Neuron (in vitro differentiated cells): ENCODE measurements around the gene ADAM19.

Experiments
- H2AFZ ChIP-seq: one replicate; pipeline ENCODE4 v1.6.1; 2013; ENCODE audit warnings: low read depth, mild to moderate bottlenecking, inconsistent platforms, low read length, moderate library complexity
- H3K27me3 ChIP-seq: one replicate; pipeline ENCODE4 v1.6.1; 2013; ENCODE audit warnings: low read length; ENCODE audit not compliant: insufficient read depth
- H3K36me3 ChIP-seq: one replicate; pipeline ENCODE4 v1.6.1; 2013; ENCODE audit warnings: low read length; ENCODE audit not compliant: insufficient read depth
- H3K4me1 ChIP-seq: one replicate; pipeline ENCODE4 v1.6.1; 2013; ENCODE audit warnings: low read length; ENCODE audit not compliant: insufficient read depth
- H3K4me3 ChIP-seq: 2 replicates; pipeline ENCODE4 v1.5.1; 2013; ENCODE audit warnings: mild to moderate bottlenecking, low read length, moderate library complexity
- H3K9me3 ChIP-seq: one replicate; pipeline ENCODE4 v1.6.1; 2013; ENCODE audit warnings: low read length

ADAM19 gene

DNA sequence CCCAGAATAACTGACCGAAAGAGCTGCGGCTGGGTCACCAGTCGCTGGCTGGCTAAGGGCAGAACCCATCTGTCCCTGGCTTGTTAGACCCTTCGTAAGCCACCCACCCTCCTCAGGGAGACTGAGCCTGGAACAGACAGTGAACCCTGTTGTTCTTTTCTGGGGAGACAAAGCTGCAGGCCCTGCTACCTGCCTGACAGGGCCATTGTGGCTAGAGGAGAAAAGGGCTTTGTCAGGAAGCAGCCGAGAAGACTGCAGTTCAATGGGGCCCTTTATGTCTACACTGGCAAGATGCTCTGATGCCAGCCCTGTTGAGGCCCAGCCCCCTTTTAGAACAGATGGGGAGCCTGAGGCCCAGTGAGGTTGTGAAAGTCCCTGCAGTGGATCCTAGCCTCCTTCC is 119.3 kb downstream of the ADAM19 start:
- H3K4me3 ChIP-seq = no peak overlapping the region
- H3K9me3 ChIP-seq = no peaks in the 10 kb centered on the region
- no peaks in the 10 kb centered on the region for H3K36me3 ChIP-seq
- H3K27me3 ChIP-seq = peaks cover 25% of the 10 kb centered on the region
- no peak overlapping the region for H2AFZ ChIP-seq
- peaks cover 3% of the 10 kb centered on the region for H3K4me1 ChIP-seq

DNA sequence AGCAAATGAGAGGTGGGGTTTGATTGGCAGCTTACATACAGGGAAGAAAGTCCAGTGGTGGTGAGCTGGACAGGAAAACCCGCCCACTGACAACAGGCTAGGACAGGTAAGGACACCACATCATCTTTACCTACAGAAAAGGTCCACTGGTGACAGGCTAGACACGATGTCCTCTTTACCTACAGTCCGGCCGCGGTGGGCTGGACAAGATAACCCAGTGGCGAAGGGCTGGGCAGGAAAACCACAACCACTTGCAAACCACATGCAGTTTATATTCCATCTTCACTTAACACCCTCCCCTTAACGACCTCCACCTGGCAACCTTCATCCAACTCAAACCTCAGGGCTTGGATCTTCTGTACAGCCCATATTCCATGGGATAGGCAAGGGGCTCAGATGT is 120.5 kb downstream of the ADAM19 start:
- H3K9me3 ChIP-seq = no peaks in the 10 kb centered on the region
- H2AFZ ChIP-seq = no peak overlapping the region
- peaks cover under 1% of the 10 kb centered on the region for H3K4me1 ChIP-seq
- peaks cover 12% of the 10 kb centered on the region for H3K27me3 ChIP-seq
- no peak overlapping the region for H3K4me3 ChIP-seq
- H3K36me3 ChIP-seq = no peaks in the 10 kb centered on the region

DNA sequence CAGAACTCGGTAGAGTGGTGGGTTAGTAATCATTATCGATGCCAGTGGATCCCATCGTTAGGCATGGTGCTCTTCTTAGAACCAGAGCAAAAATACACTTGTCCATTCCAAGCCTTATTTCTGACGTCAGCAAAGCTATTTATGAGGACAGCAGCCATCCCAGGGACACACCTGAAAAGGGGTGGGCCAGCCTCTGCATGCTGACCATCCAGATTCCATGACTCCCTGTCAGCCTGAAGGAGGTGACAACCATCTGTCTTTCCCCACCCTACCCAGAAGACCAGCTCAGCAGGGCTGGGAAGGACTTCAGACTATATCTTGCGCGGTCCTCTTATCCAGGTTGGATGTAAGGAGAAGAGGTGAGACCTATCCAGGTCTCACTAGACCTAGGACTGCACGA is 121.3 kb downstream of the ADAM19 start:
- Histone ChIP-seq H3K27me3 (peaks cover 6% of the 10 kb centered on the region), H3K36me3 (no peaks in the 10 kb centered on the region), H3K4me3 (no peak overlapping the region), H2AFZ (no peak overlapping the region), H3K9me3 (no peaks in the 10 kb centered on the region), H3K4me1 (no peaks in the 10 kb centered on the region)

DNA sequence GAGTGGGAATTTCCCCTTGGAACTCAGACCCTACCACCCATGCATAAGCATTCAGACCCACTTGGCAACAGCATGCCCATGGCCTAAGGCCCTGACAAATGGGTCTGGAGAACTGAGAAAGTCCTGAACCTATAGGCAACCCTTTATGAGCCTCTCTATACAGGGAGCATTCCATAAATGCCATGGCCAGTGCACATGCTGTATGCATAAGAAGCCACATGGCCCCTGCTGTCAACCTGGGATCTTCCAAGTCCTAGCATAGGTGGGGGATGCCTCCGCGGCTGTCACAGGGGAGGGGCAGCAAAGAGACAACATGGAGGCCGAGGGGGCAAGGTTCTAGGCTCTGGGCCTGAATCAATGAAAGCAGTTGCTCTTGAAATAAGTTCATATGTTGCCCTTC is 123.8 kb downstream of the ADAM19 start:
- no peaks in the 10 kb centered on the region for H3K9me3 ChIP-seq
- no peaks in the 10 kb centered on the region for H3K27me3 ChIP-seq
- H3K4me1 ChIP-seq = no peaks in the 10 kb centered on the region
- no peak overlapping the region for H3K4me3 ChIP-seq
- H3K36me3 ChIP-seq = no peaks in the 10 kb centered on the region
- H2AFZ ChIP-seq = no peak overlapping the region

DNA sequence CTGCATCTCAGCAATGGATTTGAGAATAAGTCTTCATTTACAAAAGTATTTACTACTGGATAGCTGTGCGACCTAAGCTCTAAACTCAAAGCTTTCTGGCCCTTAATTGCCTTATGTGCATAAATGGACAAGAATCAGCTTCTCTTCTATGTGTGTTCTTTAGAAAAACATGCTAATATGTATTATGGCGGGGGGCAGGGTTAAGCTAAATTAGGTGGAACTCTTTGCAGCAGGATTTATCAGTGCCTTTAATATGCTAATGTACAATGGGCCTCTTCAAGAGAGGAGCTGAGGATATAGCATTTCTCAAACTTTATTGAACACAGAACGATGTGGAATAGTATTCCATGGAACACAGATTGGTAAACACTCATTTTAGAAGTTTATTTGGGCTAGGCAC is 125.6 kb downstream of the ADAM19 start:
- Histone ChIP-seq H2AFZ (no peak overlapping the region), H3K4me1 (no peaks in the 10 kb centered on the region), H3K4me3 (no peak overlapping the region), H3K36me3 (no peaks in the 10 kb centered on the region), H3K27me3 (peaks cover 2% of the 10 kb centered on the region), H3K9me3 (no peaks in the 10 kb centered on the region)

DNA sequence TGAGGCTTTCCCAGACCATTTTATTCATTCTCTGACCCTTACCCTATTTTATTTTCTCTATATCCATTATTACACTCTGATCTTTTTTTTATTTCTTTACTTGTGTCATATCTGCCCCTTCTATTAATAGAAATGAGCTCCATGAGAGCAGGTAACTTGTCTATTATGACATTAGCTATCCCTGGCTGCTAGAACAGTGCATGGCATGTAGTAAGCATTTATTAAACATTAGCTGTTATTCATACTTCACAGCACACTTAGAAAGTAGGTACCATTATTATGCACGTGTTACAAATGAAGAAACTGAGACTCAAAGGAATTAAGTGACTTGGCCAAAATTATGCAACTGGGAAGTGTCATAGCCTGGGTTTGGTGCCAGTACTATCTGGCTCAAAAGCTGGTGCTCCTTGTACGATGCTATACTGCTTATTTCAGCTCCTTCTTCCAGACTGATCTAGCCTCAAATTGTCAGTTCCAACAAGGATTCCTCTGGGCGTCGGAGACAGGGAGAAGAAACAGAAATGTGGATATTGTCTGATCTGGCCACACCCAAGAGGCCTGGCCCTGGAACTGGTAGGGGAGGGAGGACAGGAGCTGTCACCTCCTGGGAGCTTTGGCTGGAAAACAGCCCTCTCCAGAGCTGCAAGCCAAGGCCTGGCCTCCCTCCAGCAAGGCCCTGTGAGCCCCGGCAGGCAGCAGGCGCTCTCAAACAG is 126.4 kb downstream of the ADAM19 start:
- H3K27me3 ChIP-seq = peaks cover 2% of the 10 kb centered on the region
- no peak overlapping the region for H3K4me3 ChIP-seq
- no peak overlapping the region for H2AFZ ChIP-seq
- H3K4me1 ChIP-seq = no peaks in the 10 kb centered on the region
- H3K36me3 ChIP-seq = no peaks in the 10 kb centered on the region
- no peaks in the 10 kb centered on the region for H3K9me3 ChIP-seq

DNA sequence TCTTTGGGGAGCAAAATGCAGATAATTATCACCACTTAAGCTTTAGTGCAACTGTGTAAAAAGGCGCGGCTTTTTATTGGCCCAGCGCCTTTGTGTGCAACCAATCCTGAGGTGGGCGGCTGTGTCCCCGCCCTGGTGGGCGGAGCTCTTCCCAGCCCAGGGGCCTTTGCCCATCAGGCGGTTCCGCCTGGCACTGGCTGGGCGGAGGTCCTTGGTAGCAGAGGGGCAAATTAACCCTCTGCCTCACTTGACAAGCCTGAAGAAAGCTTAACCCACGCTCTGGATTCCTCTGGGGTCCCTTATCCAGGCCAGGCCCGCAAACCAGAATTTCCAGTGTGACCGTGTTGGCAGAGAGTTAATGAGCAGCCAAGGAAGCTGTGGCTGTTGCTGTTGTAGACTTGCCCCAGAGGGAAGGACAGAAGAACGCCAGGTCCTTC is 128.4 kb downstream of the ADAM19 start:
- no peaks in the 10 kb centered on the region for H3K36me3 ChIP-seq
- H3K9me3 ChIP-seq = no peaks in the 10 kb centered on the region
- peaks cover 2% of the 10 kb centered on the region for H3K27me3 ChIP-seq
- no peak overlapping the region for H3K4me3 ChIP-seq
- H2AFZ ChIP-seq = no peak overlapping the region
- H3K4me1 ChIP-seq = no peaks in the 10 kb centered on the region

DNA sequence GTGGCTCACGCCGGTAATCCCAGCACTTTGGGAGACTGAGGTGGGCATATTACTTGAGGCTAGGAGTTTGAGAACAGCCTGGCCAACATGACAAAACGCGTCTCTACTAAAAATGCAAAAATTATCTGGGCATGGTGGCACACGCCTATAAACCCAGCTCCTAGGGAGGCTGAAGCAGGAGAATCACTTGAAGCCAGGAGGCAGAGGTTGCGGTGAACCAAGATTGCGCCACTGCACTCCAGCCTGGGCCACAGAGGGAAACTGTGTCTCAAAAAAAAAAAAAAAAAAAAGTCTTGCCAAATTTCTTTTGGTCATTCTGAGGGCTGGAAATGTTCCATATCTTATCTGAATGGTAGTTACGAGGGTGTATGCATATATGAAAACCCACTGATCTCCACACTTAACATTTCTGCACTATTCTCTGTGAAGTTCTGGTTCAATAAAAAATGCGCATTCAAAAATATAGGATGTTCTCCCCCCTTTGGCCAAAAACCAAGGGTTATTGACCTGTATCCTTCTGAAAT is 129.1 kb downstream of the ADAM19 start:
- no peak overlapping the region for H2AFZ ChIP-seq
- H3K4me1 ChIP-seq = no peaks in the 10 kb centered on the region
- H3K4me3 ChIP-seq = no peak overlapping the region
- peaks cover 2% of the 10 kb centered on the region for H3K27me3 ChIP-seq
- H3K36me3 ChIP-seq = no peaks in the 10 kb centered on the region
- no peaks in the 10 kb centered on the region for H3K9me3 ChIP-seq

DNA sequence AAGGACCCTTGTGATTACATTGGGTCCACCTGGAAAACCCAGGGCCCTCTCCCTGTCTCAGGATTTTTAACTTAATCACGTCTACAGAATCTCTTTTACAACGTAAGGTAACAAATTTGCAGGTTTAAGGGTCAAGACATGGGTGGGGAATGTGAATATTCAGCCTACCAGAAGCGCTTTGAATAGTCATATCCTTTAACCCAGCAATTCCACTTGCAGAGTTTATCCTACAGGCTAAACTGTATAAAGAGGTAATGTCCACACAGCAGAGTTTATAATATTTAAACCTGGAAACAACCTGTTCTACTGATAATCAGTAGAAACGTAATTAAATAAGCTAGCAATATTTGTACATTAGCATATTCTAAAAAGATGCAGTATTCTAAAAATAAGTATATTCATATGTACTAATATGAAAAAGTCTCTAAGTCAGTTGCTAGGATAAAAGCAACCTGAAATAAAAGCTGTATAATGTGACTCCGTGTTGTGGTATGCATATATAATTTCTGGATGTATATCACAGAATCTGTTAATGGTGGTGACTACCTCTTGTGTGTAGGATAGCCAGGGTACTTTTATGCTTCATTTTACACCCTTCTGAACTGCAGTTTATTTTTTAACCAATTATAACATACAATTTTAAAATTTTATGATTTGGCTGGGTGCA is 129.7 kb downstream of the ADAM19 start:
- Histone ChIP-seq H3K36me3 (no peaks in the 10 kb centered on the region), H3K4me1 (no peaks in the 10 kb centered on the region), H3K4me3 (no peak overlapping the region), H2AFZ (no peak overlapping the region), H3K9me3 (no peaks in the 10 kb centered on the region), H3K27me3 (peaks cover 2% of the 10 kb centered on the region)

DNA sequence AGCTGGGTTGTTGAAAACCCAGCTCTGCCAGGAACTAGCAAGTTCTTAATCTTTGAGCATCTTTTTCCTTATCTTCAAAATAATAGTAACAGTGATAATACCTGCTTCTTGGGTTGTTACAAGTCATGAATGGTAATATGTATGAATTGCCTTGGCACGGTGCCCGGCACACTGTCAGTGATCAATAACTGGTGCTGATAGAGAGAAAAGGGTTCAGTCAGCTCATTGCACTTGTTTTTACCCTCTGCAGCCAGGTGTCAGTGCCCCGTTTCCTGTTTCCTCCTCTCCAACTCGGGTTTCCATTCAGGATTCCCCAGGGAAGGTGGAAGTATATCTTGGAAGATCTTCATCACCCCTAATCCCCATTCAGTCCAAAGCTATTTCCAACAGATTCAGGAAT is 131.4 kb downstream of the ADAM19 start:
- H2AFZ ChIP-seq = no peak overlapping the region
- no peak overlapping the region for H3K4me3 ChIP-seq
- peaks cover 2% of the 10 kb centered on the region for H3K27me3 ChIP-seq
- no peaks in the 10 kb centered on the region for H3K9me3 ChIP-seq
- no peaks in the 10 kb centered on the region for H3K4me1 ChIP-seq
- no peaks in the 10 kb centered on the region for H3K36me3 ChIP-seq

DNA sequence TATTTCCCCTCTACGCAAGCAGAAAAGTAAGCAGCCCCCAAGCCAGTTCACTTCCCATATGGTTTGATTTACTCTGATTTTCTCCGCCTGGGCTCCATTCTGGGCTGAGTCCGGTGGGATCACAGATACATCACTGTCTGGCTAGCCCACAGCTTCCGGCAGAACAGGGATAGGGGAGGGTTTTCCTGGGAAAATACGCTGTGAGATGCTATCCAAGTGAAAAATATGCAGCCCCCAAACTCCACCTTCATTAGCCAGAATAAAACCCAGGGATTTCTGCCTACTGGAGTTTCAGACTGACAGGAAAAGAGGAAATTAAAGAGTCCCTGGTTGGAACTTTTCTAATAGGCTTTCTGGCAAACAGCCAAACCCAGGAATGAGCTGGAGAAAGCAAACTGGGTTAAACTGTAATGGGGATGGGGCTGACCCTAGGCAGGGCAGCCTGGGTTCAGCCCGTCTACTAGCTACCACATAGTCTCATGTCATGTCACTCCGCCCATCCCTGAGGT is 132.5 kb downstream of the ADAM19 start:
- Histone ChIP-seq H3K4me1 (no peaks in the 10 kb centered on the region), H2AFZ (no peak overlapping the region), H3K27me3 (peaks cover 2% of the 10 kb centered on the region), H3K9me3 (no peaks in the 10 kb centered on the region), H3K4me3 (no peak overlapping the region), H3K36me3 (no peaks in the 10 kb centered on the region)

DNA sequence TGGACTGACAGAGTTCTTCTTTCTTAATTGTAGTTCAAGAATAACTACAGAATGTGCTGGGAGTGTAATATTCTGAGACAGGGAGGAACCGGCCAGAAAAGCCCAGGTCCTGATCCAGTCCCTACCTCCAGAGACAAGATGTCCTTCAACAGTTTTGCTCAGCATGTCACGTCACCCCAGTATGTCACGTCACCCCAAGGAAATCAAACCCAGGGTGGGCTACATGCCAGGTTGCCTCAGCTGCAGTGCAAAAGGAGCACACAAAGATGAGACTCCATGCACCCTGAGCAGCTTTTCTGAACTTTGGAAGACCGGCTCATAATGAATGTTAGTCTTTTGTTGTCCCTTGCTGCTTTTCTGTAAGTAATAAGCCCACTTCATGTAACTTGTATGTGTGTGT is 141.5 kb downstream of the ADAM19 start:
- no peaks in the 10 kb centered on the region for H3K27me3 ChIP-seq
- no peaks in the 10 kb centered on the region for H3K36me3 ChIP-seq
- H3K9me3 ChIP-seq = no peaks in the 10 kb centered on the region
- H3K4me3 ChIP-seq = no peak overlapping the region
- H3K4me1 ChIP-seq = no peaks in the 10 kb centered on the region
- no peak overlapping the region for H2AFZ ChIP-seq

DNA sequence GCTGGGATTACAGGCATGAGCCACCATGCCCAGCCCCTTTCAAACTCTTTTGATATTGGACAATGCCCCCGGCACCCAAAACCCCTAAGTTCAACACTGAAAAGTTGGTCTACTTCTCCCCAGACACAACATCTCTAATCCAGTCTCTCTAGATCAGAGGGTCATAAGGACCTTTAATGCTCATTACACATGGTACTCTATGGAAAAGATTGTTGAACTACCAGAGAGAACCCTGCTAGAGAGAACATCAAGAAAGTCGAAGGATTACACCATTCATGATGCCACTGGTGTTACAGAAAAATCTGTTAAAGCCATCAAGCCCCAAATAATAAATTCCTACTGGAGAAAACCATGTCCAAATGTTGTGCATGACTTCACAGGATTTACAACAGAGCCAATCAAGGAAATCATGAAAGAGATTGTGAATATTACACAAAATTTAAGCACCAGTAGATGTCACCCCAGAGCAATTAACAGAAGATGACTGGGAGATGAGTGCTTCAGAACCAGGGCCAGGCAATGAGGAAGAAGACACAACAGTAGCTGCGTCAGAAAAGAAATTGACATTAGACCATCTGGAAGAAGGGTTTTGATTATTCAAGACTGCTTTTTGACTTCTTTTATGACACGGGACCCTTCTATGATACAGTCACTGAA is 143.9 kb downstream of the ADAM19 start:
- Histone ChIP-seq H3K36me3 (no peaks in the 10 kb centered on the region), H3K27me3 (no peaks in the 10 kb centered on the region), H3K9me3 (no peaks in the 10 kb centered on the region), H3K4me3 (no peak overlapping the region), H3K4me1 (no peaks in the 10 kb centered on the region), H2AFZ (no peak overlapping the region)
